ENCODE measurements around the gene OCRL.
"Not testable (repeated sequence)": the region's sequence is repeated elsewhere in the genome, so short reads cannot be mapped to it uniquely, and the experiment has no call there.

- TF ChIP-seq SMC3 (IDR thresholded peaks at IDR 0.05; ENCODE audit: low read depth, low read length); RFX5 (IDR thresholded peaks at IDR 0.05; ENCODE audit: low read depth, low read length); CTCF (conservative IDR thresholded peaks at IDR 0.05; ENCODE audit: low read depth, low read length): not testable (repeated sequence)
Measured at GRCh38 chrX:129573652-129574051, 33.6 kb downstream of the OCRL start.

Data from IMR-90 (cell line).